ENCODE measurements around the gene KRT81.

- TF ChIP-seq CTCF (IDR thresholded peaks at IDR 0.05; ENCODE audit: insufficient read depth, low read depth, low read length) (no peak), EZH2 (IDR thresholded peaks at IDR 0.05; ENCODE audit: insufficient read depth, low read length) (no peak)
Observed at GRCh38 chr12:52261208-52261484, 30.2 kb downstream of the KRT81 start.

Measured in astrocyte (in vitro differentiated cells and primary cell).